Keratinocyte (primary cell): Measurements from ENCODE around the gene NME3. TPM values are rescaled to one million over a fixed set of nuclear protein-coding genes. Genes with fewer than 3 reads are reported as not detected.

ENCODE experiments used
- DNase-seq: peaks from one replicate; pipeline ENCODE4 v3.0.0-alpha.2; 2011; ENCODE audit warnings: low read depth, missing footprints, low spot score
- FAIRE-seq: peaks from 2 replicates; lab custom pipeline; 2011; peaks lifted over from hg19 to GRCh38; lab: Jason Lieb, UNC
- H2AFZ ChIP-seq: 2 replicates; pipeline ENCODE4 v1.6.0; 2012; ENCODE audit warnings: low read length, control low read depth, inconsistent platforms; ENCODE audit not compliant: control insufficient read depth
- H3K27ac ChIP-seq: 2 replicates; pipeline ENCODE4 v1.5.1; 2011; ENCODE audit warnings: low read length; ENCODE audit not compliant: control insufficient read depth, insufficient read depth
- H3K27me3 ChIP-seq: 3 replicates; pipeline ENCODE4 v1.6.0; 2011; ENCODE audit warnings: low read length; ENCODE audit not compliant: control insufficient read depth, insufficient read depth; ENCODE audit errors: extremely low read depth
- H3K36me3 ChIP-seq, 2 experiments: 2 replicates in 1 of 2; 3 replicates in 1 of 2; pipeline ENCODE4 v1.5.1; 2011; ENCODE audit warnings: low read length in 2 of 2, mild to moderate bottlenecking in 1 of 2; ENCODE audit not compliant: control insufficient read depth in 2 of 2, insufficient read depth in 2 of 2; ENCODE audit errors: extremely low read depth in 1 of 2
- H3K4me1 ChIP-seq: 3 replicates; pipeline ENCODE4 v1.5.1; 2011; ENCODE audit warnings: low read length; ENCODE audit not compliant: control insufficient read depth, insufficient read depth; ENCODE audit errors: extremely low read depth
- H3K4me2 ChIP-seq: 3 replicates; pipeline ENCODE4 v1.6.0; 2011; ENCODE audit warnings: low read depth, low read length; ENCODE audit not compliant: control insufficient read depth, insufficient read depth; ENCODE audit errors: extremely low read depth
- H3K4me3 ChIP-seq, 3 experiments: fragments of 200-600 bp in 1 of 3; sonication (generic) in 1 of 3; 2 replicates in 2 of 3; 3 replicates in 1 of 3; pipeline ENCODE4 v1.5.1; 2011 to 2016; ENCODE audit warnings: low read length in 3 of 3, mild to moderate bottlenecking in 3 of 3, control low read depth in 2 of 3, inconsistent platforms in 1 of 3, low read depth in 1 of 3, mixed read lengths in 1 of 3, mixed run types in 1 of 3, moderate library complexity in 1 of 3; ENCODE audit not compliant: control insufficient read depth in 2 of 3, insufficient read depth in 2 of 3; ENCODE audit errors: extremely low read depth in 1 of 3
- H3K79me2 ChIP-seq: 2 replicates; pipeline ENCODE4 v1.6.0; 2012; ENCODE audit warnings: low read length; ENCODE audit not compliant: control insufficient read depth, insufficient read depth
- H3K9ac ChIP-seq: 3 replicates; pipeline ENCODE4 v1.6.0; 2011; ENCODE audit warnings: low read length; ENCODE audit not compliant: control insufficient read depth, insufficient read depth; ENCODE audit errors: extremely low read depth
- H3K9me1 ChIP-seq: 3 replicates; pipeline ENCODE4 v1.6.0; 2011; ENCODE audit warnings: low read length; ENCODE audit not compliant: control insufficient read depth, insufficient read depth; ENCODE audit errors: extremely low read depth
- H3K9me3 ChIP-seq: 2 replicates; pipeline ENCODE4 v1.5.1; 2012; ENCODE audit warnings: low read depth, low read length; ENCODE audit not compliant: control insufficient read depth
- H4K20me1 ChIP-seq: 3 replicates; pipeline ENCODE4 v1.6.0; 2011; ENCODE audit warnings: low read length; ENCODE audit not compliant: control insufficient read depth, insufficient read depth; ENCODE audit errors: extremely low read depth
- EZH2 ChIP-seq: IDR thresholded peaks from one replicate; pipeline ENCODE4 v1.6.1; 2012; ENCODE audit warnings: inconsistent platforms, mild to moderate bottlenecking, low read length, moderate library complexity
- dilution Hi-C: fragments of 300-500 bp; cut with MboI; formaldehyde crosslinking; loops from one replicate; pipeline ENCODE4 v1.7.0; 2020; ENCODE audit warnings: low sequenced_read_pairs; ENCODE audit not compliant: extremely low pct_ligation_motif_present
- polyA plus RNA-seq, 5 experiments: library from polyadenylated mRNA; depleted of rRNA in 3 of 5; stranded (reverse) in 3 of 5; stranded (forward) in 1 of 5; unstranded in 1 of 5; fragments of >200 nt; gene quantifications; 1 replicate in 1 of 5; 2 replicates in 3 of 5; 3 replicates in 1 of 5; pipeline versions ENCODE4 v1.2.1 to v1.2.3, GENCODE V29; 2011 to 2012; ENCODE audit warnings: missing spikeins in 2 of 5, low read depth in 1 of 5, low replicate concordance in 1 of 5
- TF ChIP-seq, protein P1 (sequence below), 3 experiments: IDR thresholded peaks in 1 of 3; conservative IDR thresholded peaks in 1 of 3; optimal IDR thresholded peaks in 1 of 3; 2 replicates in 2 of 3; 3 replicates in 1 of 3; pipeline versions ENCODE3 to v1.5.1; 2011; ENCODE audit warnings: low read length in 3 of 3, mild to moderate bottlenecking in 3 of 3, moderate library complexity in 2 of 3, control low read depth in 1 of 3, inconsistent platforms in 1 of 3; ENCODE audit not compliant: insufficient read depth in 2 of 3; ENCODE audit errors: extremely low read depth in 1 of 3

NME3 gene
- polyA plus RNA-seq, 1 donor (not counting 4 experiments of a cell fraction or from before 2014, with no cell fraction given), result 10.1 TPM

DNA sequence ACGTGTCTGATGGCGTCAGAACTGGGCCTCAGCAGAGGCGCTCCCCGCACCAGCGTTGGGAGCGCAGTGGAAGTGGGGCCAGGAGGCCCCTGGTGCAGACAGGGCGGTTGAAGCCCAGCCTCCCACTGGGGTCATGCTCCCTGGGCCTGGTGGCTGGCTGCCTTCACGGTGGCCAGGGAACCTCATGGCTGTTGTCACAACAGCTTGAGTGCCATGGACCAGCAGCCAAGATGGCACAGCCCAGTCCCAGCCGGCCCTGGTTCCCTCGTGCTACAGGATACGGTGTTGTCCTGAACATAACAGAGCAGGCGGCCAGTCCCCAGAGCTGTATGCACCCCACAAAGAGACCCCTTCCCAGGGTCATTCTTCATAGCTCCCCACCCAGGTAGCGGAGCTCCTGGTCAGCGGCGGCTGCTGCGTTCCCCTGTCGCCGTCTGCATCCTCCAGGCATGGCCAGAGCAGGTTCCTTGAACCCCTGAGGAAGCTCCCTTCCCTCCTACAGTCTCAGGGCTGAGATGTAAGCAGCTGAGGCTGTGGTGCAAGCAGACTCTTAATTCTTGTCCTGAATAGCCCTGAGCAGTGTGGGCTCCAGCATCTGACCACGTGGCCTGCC, 29.7 kb downstream of the NME3 start:
- Histone ChIP-seq H3K4me2 (no peak overlapping the region), H3K9ac (no peak overlapping the region), H3K36me3 (peaks cover 7 to 15% of the 10 kb centered on the region in 2 experiments), H3K27ac (no peak overlapping the region), H3K4me1 (peaks cover 4% of the 10 kb centered on the region), H2AFZ (no peak overlapping the region), H3K27me3 (no peaks in the 10 kb centered on the region), H3K79me2 (peaks cover 3% of the 10 kb centered on the region), H3K9me3 (peaks cover 21% of the 10 kb centered on the region), H3K9me1 (no peaks in the 10 kb centered on the region), H3K4me3 (no peak overlapping the region), H4K20me1 (peaks cover 2% of the 10 kb centered on the region)
- TF ChIP-seq EZH2, result no peak
- TF ChIP-seq, protein P1, sequence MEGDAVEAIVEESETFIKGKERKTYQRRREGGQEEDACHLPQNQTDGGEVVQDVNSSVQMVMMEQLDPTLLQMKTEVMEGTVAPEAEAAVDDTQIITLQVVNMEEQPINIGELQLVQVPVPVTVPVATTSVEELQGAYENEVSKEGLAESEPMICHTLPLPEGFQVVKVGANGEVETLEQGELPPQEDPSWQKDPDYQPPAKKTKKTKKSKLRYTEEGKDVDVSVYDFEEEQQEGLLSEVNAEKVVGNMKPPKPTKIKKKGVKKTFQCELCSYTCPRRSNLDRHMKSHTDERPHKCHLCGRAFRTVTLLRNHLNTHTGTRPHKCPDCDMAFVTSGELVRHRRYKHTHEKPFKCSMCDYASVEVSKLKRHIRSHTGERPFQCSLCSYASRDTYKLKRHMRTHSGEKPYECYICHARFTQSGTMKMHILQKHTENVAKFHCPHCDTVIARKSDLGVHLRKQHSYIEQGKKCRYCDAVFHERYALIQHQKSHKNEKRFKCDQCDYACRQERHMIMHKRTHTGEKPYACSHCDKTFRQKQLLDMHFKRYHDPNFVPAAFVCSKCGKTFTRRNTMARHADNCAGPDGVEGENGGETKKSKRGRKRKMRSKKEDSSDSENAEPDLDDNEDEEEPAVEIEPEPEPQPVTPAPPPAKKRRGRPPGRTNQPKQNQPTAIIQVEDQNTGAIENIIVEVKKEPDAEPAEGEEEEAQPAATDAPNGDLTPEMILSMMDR (optimal IDR thresholded peaks at IDR 0.05 in 1 of 3, IDR thresholded peaks at IDR 0.05 in 1 of 3, conservative IDR thresholded peaks at IDR 0.05 in 1 of 3; ENCODE audit: extremely low read depth in 1 of 3, insufficient read depth in 2 of 3, low read length in 3 of 3), result no peak
- FAIRE-seq (no peak), DNase-seq (no peak)
- dilution Hi-C loops, result no loop called here

DNA sequence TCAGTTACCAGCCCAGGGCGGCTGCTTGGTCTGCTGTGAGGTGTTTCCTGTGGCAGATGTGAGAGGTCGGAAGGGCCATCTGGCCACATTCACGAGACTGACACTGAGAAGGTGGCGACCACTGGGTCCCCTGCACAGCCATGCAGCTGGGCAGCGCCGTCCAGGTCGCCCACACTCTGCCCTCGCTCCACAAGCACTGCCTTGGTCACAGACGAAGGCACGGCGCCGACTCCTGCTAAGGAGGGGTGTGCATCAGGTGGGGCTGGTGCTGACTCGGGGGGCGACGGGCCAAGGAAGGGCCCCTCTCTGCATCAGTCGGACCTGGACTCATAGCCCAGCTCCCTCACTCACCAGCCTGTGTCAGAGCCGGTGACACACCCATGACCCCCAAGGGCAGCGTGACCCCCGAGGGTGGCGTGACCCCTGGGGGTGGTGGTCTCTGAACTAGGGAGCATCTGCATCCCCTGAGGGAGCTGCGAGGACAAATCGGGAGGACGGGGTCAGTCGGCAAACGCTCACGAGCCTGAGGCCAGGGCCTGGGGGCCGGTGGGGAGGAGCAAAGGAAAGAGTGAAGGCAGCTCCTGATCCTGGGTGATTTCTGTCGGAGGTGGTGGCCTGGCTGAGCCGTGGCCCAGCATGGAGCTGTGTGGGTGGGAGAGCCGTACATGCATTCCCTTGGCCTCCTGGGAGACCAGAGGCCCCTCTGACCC, 30.4 kb downstream of the NME3 start:
- H3K4me1 ChIP-seq, result peaks cover 4% of the 10 kb centered on the region
- dilution Hi-C loops, result no loop called here
- H3K9ac ChIP-seq, result no peak overlapping the region

More for the DNA sequence above, 30.4 kb downstream of the NME3 start:
- Histone ChIP-seq H3K9me3 (peaks cover 24% of the 10 kb centered on the region), H2AFZ (no peak overlapping the region), H4K20me1 (peaks cover 2% of the 10 kb centered on the region), H3K27me3 (no peaks in the 10 kb centered on the region), H3K36me3 (peaks cover 7 to 15% of the 10 kb centered on the region in 2 experiments), H3K9me1 (no peaks in the 10 kb centered on the region), H3K4me3 (no peak overlapping the region), H3K4me2 (no peak overlapping the region), H3K79me2 (peaks cover 4% of the 10 kb centered on the region), H3K27ac (no peak overlapping the region)
- DNase-seq (no peak), FAIRE-seq (no peak)
- TF ChIP-seq, protein P1 (optimal IDR thresholded peaks at IDR 0.05 in 1 of 3, IDR thresholded peaks at IDR 0.05 in 1 of 3, conservative IDR thresholded peaks at IDR 0.05 in 1 of 3; ENCODE audit: extremely low read depth in 1 of 3, insufficient read depth in 2 of 3, low read length in 3 of 3), result no peak
